Progenitor cell of endocrine pancreas (in vitro differentiated cells): ENCODE results near the gene CKS1B. TPM values are rescaled to one million over a fixed set of nuclear protein-coding genes. Genes with fewer than 3 reads are reported as not detected.

ENCODE experiments used
- DNase-seq: peaks from one replicate; pipeline ENCODE4 v3.0.0; 2021; ENCODE audit warnings: low spot score; ENCODE audit not compliant: unreplicated experiment
- H3K27ac Mint-ChIP-seq: 2 replicates; pipeline ENCODE4 v1.8.0; 2021; ENCODE audit warnings: mild to moderate bottlenecking, moderate library complexity, mixed read lengths
- H3K27me3 Mint-ChIP-seq: 2 replicates; pipeline ENCODE4 v1.8.0; 2021; ENCODE audit warnings: mixed read lengths
- H3K36me3 Mint-ChIP-seq: 2 replicates; pipeline ENCODE4 v1.8.0; 2022; ENCODE audit warnings: mixed read lengths; ENCODE audit not compliant: insufficient read depth
- H3K4me1 Mint-ChIP-seq: 2 replicates; pipeline ENCODE4 v1.8.0; 2021; ENCODE audit warnings: low read depth, mixed read lengths
- H3K4me3 Mint-ChIP-seq: 2 replicates; pipeline ENCODE4 v1.8.0; 2021; ENCODE audit warnings: low read depth, mild to moderate bottlenecking, moderate library complexity, mixed read lengths
- H3K9me3 Mint-ChIP-seq: 2 replicates; pipeline ENCODE4 v1.8.0; 2021; ENCODE audit warnings: low read depth, mixed read lengths
- total RNA-seq: library from RNA; stranded (reverse); gene quantifications from 2 replicates; pipeline ENCODE4 v1.2.1, GENCODE V29; 2021
- TF ChIP-seq, protein P1 (sequence below): fragments of 200-600 bp; sonication (generic); IDR thresholded peaks from one replicate; pipeline ENCODE4 v1.5.0; 2021; ENCODE audit warnings: antibody characterized with exemption, mild to moderate bottlenecking; ENCODE audit not compliant: unreplicated experiment

Gene CKS1B
- total RNA-seq, 1 donor from 2014 or later: 78.7 TPM

DNA sequence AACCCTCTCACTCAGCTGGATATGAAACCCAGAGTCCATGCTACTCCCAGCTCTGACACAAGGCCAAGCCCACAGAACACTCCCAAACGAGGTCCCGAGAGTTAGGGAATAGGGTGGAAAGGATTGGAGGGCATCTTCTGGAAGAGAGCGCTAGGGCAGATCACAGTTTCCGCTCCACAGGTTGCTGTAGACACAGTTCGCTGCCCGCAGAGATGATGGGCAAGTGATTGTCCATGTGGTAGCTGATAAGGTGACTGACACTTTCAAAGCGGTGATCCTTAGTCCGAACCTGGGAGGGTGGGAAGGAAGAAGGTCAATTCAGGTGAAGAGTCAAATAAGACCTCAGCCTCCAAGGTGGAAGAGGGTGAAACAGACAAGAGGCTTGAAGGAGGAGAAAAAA, 10.8 kb upstream of the CKS1B start:
- H3K9me3 Mint-ChIP-seq: no peaks in the 10 kb centered on the region
- no peaks in the 10 kb centered on the region for H3K27me3 Mint-ChIP-seq
- peaks cover 14% of the 10 kb centered on the region for H3K4me1 Mint-ChIP-seq
- DNase-seq: no peak
- H3K36me3 Mint-ChIP-seq: peaks cover 8% of the 10 kb centered on the region
- TF ChIP-seq, protein P1, sequence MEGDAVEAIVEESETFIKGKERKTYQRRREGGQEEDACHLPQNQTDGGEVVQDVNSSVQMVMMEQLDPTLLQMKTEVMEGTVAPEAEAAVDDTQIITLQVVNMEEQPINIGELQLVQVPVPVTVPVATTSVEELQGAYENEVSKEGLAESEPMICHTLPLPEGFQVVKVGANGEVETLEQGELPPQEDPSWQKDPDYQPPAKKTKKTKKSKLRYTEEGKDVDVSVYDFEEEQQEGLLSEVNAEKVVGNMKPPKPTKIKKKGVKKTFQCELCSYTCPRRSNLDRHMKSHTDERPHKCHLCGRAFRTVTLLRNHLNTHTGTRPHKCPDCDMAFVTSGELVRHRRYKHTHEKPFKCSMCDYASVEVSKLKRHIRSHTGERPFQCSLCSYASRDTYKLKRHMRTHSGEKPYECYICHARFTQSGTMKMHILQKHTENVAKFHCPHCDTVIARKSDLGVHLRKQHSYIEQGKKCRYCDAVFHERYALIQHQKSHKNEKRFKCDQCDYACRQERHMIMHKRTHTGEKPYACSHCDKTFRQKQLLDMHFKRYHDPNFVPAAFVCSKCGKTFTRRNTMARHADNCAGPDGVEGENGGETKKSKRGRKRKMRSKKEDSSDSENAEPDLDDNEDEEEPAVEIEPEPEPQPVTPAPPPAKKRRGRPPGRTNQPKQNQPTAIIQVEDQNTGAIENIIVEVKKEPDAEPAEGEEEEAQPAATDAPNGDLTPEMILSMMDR: no peak
- H3K4me3 Mint-ChIP-seq: no peak overlapping the region
- H3K27ac Mint-ChIP-seq: peak overlapping the region; percentile 91

DNA sequence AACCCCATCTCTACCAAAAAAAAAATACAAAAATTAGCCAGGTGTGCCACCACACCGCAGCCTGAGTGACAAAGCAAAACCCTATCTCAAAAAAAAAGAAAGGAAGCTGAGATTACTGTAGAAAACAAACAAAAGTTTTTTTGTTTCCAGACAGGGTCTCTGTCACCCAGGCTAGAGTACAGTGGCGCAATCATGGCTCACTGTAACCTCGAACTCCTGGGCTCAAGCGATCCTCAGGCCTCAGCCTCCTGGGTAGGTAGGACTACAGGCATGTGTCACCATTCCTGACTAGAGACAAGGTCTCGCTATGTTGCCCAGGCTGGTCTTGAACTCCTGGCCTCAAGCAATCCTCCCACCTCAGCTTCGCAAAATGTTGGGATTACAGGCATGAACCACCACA, 10.1 kb upstream of the CKS1B start:
- TF ChIP-seq, protein P1: no peak
- no peaks in the 10 kb centered on the region for H3K9me3 Mint-ChIP-seq
- no peaks in the 10 kb centered on the region for H3K27me3 Mint-ChIP-seq
- peaks cover 15% of the 10 kb centered on the region for H3K4me1 Mint-ChIP-seq
- DNase-seq: no peak
- H3K27ac Mint-ChIP-seq: no peak overlapping the region
- no peak overlapping the region for H3K4me3 Mint-ChIP-seq
- H3K36me3 Mint-ChIP-seq: peaks cover 8% of the 10 kb centered on the region

DNA sequence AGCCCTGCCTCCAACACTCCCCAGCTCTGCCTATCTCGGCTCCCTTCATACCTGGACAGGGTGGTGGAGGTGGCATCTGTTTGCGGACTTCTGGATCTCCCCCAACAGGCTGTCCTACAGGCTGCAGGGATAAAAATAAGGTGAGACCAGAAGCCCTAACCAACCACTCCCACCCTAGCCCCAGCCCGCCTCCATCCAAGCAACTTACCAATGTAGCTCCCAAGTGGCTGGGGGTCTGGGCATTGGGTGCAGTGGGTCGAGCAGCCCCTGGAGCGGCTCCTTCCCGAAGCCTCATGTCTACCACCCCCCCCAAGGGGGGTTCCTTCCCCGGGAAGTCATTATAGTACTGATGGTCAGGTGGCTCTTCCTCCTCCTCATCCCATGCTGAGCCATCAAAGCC, 8.4 kb upstream of the CKS1B start:
- Mint-ChIP-seq H3K27me3 (no peaks in the 10 kb centered on the region), H3K4me3 (no peak overlapping the region), H3K36me3 (peaks cover 8% of the 10 kb centered on the region), H3K9me3 (no peaks in the 10 kb centered on the region), H3K27ac (no peak overlapping the region), H3K4me1 (peaks cover 15% of the 10 kb centered on the region)
- TF ChIP-seq, protein P1: no peak
- DNase-seq: no peak

DNA sequence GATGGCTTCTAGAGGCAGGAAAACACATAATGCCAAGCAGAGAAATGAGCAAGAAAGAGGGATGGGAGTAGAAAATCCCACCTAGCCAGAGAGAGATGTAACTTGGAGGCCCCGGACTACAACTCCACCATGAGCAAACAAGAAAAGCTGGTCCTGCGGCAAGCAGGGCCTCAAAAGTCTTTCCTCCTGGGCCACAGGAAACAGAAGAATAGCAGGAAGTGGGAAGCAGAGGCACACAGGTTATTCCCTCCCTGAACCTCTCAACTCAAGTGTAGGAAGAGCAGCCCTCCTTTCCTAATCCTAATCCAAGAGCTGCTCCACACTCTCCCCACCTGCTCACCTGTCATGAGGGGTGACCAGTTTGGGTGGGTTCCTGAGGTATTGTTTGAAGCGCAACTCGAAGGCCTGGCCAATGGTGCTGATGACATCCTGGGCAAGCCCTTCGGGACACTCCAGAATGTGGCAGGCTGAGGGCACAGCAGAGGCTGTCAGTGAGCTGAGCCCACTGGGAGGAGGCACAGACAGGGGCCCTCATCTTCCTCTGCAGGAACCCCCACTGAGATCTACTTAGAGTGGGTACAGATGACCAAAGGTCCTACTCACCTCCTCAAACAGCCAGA, 7.0 kb upstream of the CKS1B start:
- peaks cover 8% of the 10 kb centered on the region for H3K36me3 Mint-ChIP-seq
- peaks cover 22% of the 10 kb centered on the region for H3K4me1 Mint-ChIP-seq
- H3K27me3 Mint-ChIP-seq: no peaks in the 10 kb centered on the region
- no peak overlapping the region for H3K27ac Mint-ChIP-seq
- DNase-seq: no peak
- TF ChIP-seq, protein P1: no peak
- no peak overlapping the region for H3K4me3 Mint-ChIP-seq
- no peaks in the 10 kb centered on the region for H3K9me3 Mint-ChIP-seq

DNA sequence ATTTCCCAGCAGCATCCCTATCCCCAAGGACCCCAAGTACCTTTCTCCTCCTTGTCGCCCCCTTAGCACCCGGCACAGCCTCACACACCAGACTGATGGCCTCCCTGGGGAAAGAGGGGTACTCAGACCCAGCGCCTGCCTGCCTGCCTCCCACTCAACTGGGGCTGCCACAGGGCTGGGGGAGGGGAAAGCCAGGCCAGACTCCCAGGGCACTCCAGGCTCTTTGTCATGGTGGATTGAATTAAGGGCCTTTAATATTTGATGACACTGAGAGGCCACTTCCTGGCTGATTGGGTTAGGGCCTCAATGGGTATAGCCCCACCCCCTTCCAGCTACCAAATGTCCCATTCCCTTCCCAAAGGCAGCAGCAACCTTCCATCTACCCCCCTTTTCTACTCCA, 5.8 kb upstream of the CKS1B start:
- Mint-ChIP-seq H3K4me3 (no peak overlapping the region), H3K27me3 (no peaks in the 10 kb centered on the region), H3K36me3 (peaks cover 7% of the 10 kb centered on the region), H3K4me1 (peaks cover 26% of the 10 kb centered on the region), H3K27ac (peak overlapping the region; percentile 56), H3K9me3 (no peaks in the 10 kb centered on the region)
- TF ChIP-seq, protein P1: no peak
- DNase-seq: no peak
